GM21423 (cell line): Measurements from ENCODE around the gene EML4.
"Not testable (repeated sequence)": the region's sequence is repeated elsewhere in the genome, so short reads cannot be mapped to it uniquely, and the experiment has no call there.

Source experiments
- ATAC-seq: cut with Tn5 transposase; IDR thresholded peaks from one replicate; pipeline ENCODE4 v1.9.1; 2021; ENCODE audit warnings: mild to moderate bottlenecking, moderate library complexity; ENCODE audit not compliant: unreplicated experiment

The EML4 gene

GRCh38 chr2:42327125-42327524 is 158.0 kb downstream of the EML4 start:
- ATAC-seq, result peak; percentile 40

DNA sequence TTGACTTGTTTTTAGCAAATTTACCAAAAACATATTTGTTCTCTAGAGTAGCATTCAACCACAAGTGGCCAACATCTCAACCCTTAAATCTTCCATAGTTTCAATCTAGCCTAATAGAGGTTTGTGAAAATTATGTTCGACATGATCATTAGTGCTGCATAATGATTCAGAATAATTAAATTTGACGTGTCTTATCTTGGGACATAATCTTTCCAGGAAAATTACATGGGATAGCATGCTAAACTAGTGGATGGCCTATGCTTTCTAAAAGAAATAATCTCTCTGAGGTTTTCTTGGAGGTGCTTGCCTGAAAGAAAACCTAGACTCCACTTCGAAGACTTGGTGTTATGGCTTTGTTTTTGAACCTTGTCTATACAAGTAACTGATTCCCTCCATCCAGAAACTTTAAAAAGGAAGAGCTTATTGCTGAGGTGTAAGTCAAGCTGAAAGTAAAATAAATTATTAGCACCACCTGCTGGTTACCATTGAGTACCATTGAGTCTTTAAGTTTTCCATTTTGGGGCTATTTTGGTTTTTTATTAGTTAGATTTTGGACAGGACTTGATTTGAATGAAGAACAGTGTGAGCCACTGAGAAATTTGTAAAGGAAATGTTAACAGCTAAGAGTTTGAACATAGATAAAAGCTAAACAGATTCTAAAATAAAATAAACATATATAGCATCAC is 159.1 kb downstream of the EML4 start:
- no peak for ATAC-seq

DNA sequence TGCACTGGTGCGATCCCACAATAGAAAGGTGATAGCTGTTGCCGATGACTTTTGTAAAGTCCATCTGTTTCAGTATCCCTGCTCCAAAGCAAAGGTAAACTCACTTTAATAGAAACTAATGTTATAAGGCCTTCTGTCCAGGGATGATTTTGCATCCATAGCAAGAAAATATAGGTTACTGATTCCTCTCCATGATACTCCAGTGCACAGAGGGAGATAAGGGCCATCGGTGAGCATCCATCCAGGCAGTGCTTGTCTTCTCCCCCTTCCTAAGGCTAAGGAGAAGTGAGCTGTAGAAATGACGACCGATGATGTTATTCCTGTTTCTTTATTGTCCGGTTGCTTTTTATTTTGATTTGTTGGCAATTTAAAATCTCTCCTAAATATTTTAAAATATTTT is 159.8 kb downstream of the EML4 start:
- ATAC-seq, result no peak

- no peak for ATAC-seq
These were observed 160.6 kb downstream of the EML4 start for GRCh38 chr2:42329736-42330135.

- ATAC-seq, result no peak
These were observed 162.6 kb downstream of the EML4 start for GRCh38 chr2:42331569-42332284.

GRCh38 chr2:42332575-42332974 is 163.4 kb downstream of the EML4 start:
- ATAC-seq, result no peak

- no peak for ATAC-seq
These were observed 164.4 kb downstream of the EML4 start for GRCh38 chr2:42333579-42333978.

GRCh38 chr2:42334220-42334619 is 165.1 kb downstream of the EML4 start:
- no peak for ATAC-seq

DNA sequence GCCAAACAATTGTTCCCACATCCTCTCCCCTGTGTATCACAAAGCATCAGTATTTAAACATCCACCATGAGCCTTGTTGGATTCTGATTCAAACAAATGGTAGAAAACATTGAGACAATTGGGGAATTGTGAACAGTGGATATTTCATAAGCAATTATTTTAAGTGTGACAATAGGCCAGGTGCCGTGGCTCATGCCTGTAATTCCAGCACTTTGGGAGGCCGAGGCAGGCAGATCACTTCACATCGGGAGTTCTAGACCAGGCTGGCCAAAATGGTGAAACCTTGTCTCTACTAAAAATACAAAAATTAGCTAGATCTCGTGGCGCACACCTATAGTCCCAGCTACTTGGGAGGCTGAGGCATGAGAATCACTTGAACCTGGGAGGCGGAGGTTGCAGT is 165.7 kb downstream of the EML4 start:
- not testable (repeated sequence) for ATAC-seq

DNA sequence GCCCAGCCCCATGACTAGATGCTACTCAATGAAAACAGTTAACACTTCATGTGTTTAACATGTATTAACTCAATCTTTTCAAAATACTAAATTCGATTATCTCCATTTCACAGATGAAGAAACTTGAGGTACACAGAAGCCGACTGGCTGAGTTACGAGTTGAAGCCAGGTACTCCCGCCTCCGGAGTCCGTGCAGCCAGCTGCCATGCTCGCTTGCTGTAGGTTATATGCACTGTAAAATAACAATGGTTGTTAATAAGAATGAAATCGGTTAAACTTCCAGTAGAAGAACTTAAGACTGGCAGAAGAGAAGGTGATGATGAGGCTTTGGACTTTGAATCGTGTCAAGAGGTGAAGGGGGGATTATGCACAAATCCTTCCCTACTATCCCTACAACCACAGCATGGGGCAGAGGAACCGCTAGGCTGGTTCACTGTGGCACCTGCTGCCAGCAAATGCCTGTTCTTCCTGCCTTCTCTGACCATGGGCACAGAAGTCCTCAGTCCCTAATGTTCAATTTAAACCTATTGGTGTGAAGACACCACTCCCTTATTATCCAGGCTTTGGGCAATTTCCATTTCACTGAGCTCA is 166.5 kb downstream of the EML4 start:
- no peak for ATAC-seq

DNA sequence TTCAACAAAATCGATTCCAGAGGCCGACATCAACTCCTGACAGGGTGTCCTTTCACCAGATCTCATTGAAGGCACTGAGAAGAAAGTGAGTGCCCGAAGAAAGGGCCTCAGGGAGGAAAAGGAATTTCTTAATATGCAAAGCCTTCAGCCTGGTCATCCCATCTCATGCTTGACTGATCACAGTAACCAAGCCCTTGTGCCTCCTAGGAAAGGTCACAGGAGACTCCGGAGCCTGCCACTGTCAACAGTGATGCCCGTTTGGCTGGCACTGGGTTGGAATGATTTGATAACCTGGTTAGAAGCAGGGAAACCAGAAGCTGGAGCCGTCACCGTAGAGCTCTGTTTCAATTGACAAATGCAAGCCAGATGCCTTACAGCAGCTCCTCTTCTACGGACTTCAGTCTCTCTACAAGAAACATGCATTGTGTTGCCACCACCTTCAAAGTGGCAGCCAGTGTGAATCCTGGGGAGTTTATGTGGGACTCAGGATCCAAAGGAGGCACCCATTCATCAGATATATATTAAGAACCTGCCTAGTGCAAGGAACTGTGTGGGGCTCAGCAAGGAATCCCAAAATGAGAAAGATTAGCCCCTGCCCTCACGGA is 167.3 kb downstream of the EML4 start:
- no peak for ATAC-seq

GRCh38 chr2:42337356-42337820 is 168.2 kb downstream of the EML4 start:
- no peak for ATAC-seq

GRCh38 chr2:42337846-42338566 is 168.9 kb downstream of the EML4 start:
- no peak for ATAC-seq

GRCh38 chr2:42338567-42339190 is 169.5 kb downstream of the EML4 start:
- ATAC-seq, result no peak

DNA sequence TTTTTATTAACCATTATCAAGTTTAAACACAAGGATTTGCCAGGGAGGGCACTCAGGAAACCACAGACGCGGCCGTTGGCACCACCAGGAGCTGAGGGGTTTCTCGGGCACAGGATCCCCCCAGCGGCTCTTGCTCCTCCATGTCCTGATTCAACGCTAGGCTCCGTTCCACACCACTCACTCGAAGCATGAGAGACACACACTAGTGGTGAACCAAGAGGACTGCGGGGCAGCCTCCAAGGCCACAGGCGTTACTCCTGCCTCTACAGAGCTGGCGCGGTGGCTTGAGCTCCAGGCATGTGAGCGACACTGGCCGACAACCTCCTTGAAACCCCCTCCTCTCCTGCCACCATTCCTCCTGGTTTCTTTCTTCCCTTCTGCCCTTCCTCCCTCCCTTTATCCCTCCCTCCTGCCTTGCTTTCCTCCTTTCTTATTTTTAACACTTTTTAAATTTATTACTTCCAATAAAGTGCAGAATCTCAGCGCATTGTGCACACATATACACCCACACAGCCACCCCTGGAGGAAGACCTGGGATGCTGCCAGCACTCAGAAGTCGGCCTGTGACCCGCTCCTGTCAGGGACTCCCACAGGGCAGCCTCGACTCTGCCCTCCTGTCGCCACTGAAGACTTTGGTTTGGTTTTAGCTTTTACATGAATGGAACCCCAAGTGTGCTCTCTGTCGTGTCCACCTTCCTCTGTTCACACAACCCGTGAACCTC is 170.2 kb downstream of the EML4 start:
- ATAC-seq, result no peak

GRCh38 chr2:42340045-42340937 is 171.1 kb downstream of the EML4 start:
- ATAC-seq, result no peak

- ATAC-seq, result no peak
These were observed 171.9 kb downstream of the EML4 start for GRCh38 chr2:42340938-42341636.

DNA sequence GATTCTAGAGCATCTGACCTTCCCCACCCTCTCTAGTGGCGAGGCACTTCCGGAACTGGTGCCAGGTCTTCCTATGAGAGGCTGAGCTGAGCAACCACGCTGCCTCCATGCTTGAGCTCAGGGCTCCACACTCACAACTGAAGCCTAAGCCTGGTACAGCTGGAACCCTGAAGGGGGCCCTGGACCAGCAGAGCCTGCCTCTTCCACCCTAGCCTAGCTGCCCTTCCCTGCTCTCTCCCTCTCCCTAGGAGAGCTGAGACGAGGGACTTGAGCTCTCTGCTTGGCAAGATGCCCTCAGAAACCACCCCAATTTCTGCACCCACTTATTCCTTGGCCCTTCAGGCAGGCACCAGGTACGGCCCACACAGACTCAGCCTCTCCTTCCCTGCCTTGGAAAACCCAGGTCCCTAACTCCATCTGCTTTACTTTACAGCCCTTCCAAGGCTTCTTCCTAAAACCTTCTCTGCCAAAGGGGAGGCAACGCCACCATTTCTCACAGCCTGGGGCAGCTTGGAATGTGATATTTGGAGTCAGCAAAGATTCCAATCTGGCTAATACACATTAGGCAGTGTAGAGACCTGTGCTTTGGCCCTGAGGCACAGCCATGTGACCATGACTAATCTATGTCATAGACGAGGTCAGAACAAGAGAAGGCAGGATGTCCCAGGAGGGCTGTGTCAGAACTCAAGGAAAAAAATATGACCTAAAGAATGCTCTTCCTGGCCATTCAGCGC is 173.1 kb downstream of the EML4 start:
- ATAC-seq, result peak; percentile 54
